OCI-LY7 (cell line): Measurements from ENCODE around the gene PIH1D1.

Source experiments
- CTCF ChIP-seq: fragments of 200-600 bp; sonication (generic); conservative IDR thresholded peaks from 2 replicates; pipeline ENCODE4 v1.5.1; 2014; ENCODE audit warnings: mild to moderate bottlenecking, antibody characterized with exemption, low read length, moderate library complexity, mixed read lengths
- EZH2phosphoT487 ChIP-seq: fragments of 200-600 bp; sonication (generic); IDR thresholded peaks from 2 replicates; pipeline ENCODE4 v1.6.1; 2018; ENCODE audit warnings: low read depth, borderline replicate concordance, mild to moderate bottlenecking, mixed run types, antibody characterized with exemption, low read length, moderate library complexity, mixed read lengths

DNA sequence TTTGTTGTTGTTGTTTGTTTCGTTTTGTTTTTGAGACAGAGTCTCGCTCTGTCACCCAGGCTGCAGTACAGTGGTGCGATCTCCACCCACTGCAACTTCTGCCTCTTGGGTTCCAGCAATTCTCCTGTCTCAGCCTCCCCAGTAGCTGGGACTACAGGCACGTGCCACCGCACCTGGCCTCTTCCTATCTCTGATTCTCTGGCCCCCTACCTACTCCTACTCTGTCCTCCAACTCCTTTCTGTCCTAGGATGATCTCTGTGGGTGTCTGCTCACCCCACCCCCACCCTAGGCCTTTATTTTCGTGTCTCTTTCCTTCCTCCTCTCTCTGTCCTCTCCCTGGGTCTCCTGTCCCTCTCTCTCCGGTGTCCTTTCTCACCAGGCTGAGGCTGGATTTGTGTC, 1.2 kb downstream of the PIH1D1 start:
- TF ChIP-seq CTCF (no peak), EZH2phosphoT487 (no peak)
